ENCODE results near the gene PRICKLE3. TPM values are rescaled to one million over a fixed set of nuclear protein-coding genes. Genes with fewer than 3 reads are reported as not detected.

The PRICKLE3 gene
- total RNA-seq, 1 experiment from 2014 or later = 22.3 TPM

GRCh38 chrX:49211074-49211473, 24.9 kb upstream of the PRICKLE3 start:
- Mint-ChIP-seq H3K4me3 (ENCODE audit: low read depth, unreplicated experiment) (no peak overlapping the region), H3K27ac (ENCODE audit: unreplicated experiment) (no peak overlapping the region), H3K4me1 (ENCODE audit: low read depth, unreplicated experiment) (no peaks in the 10 kb centered on the region), H3K36me3 (ENCODE audit: insufficient read depth, unreplicated experiment) (no peaks in the 10 kb centered on the region), H3K27me3 (ENCODE audit: unreplicated experiment) (peaks cover 44% of the 10 kb centered on the region), H3K9me3 (ENCODE audit: low read depth, unreplicated experiment) (no peaks in the 10 kb centered on the region)
- CTCF ChIA-PET = no interaction called here
- no peak for TF ChIP-seq CTCF (IDR thresholded peaks at IDR 0.05; ENCODE audit: unreplicated experiment)
- intact Hi-C loops (cut with micrococcal nuclease; ENCODE audit: unreplicated experiment) = no loop called here
- BruUV-seq (replicated peaks) = no TSS peak
- no peak for DNase-seq

GRCh38 chrX:49210406-49210805, 24.2 kb upstream of the PRICKLE3 start:
- Mint-ChIP-seq H3K36me3 (ENCODE audit: insufficient read depth, unreplicated experiment) (no peaks in the 10 kb centered on the region), H3K27ac (ENCODE audit: unreplicated experiment) (no peak overlapping the region), H3K9me3 (ENCODE audit: low read depth, unreplicated experiment) (no peaks in the 10 kb centered on the region), H3K27me3 (ENCODE audit: unreplicated experiment) (peaks cover 38% of the 10 kb centered on the region), H3K4me1 (ENCODE audit: low read depth, unreplicated experiment) (no peaks in the 10 kb centered on the region), H3K4me3 (ENCODE audit: low read depth, unreplicated experiment) (no peak overlapping the region)
- TF ChIP-seq CTCF (IDR thresholded peaks at IDR 0.05; ENCODE audit: unreplicated experiment) = no peak
- intact Hi-C loops (cut with micrococcal nuclease; ENCODE audit: unreplicated experiment) = no loop called here
- BruUV-seq (replicated peaks) = no TSS peak
- DNase-seq = no peak
- CTCF ChIA-PET = no interaction called here

- peaks cover 31% of the 10 kb centered on the region for H3K27me3 Mint-ChIP-seq (ENCODE audit: unreplicated experiment)
- H3K4me3 Mint-ChIP-seq (ENCODE audit: low read depth, unreplicated experiment) = no peak overlapping the region
- H3K27ac Mint-ChIP-seq (ENCODE audit: unreplicated experiment) = no peak overlapping the region
- TF ChIP-seq CTCF (IDR thresholded peaks at IDR 0.05; ENCODE audit: unreplicated experiment) = no peak
- H3K36me3 Mint-ChIP-seq (ENCODE audit: insufficient read depth, unreplicated experiment) = no peaks in the 10 kb centered on the region
- H3K4me1 Mint-ChIP-seq (ENCODE audit: low read depth, unreplicated experiment) = no peaks in the 10 kb centered on the region
- H3K9me3 Mint-ChIP-seq (ENCODE audit: low read depth, unreplicated experiment) = no peaks in the 10 kb centered on the region
- no TSS peak for BruUV-seq (replicated peaks)
- intact Hi-C loops (cut with micrococcal nuclease; ENCODE audit: unreplicated experiment) = no loop called here
- CTCF ChIA-PET = no interaction called here
- no peak for DNase-seq
Observed at GRCh38 chrX:49209434-49210251, 23.5 kb upstream of the PRICKLE3 start.

- Mint-ChIP-seq H3K9me3 (ENCODE audit: low read depth, unreplicated experiment) (no peaks in the 10 kb centered on the region), H3K4me3 (ENCODE audit: low read depth, unreplicated experiment) (no peak overlapping the region), H3K27me3 (ENCODE audit: unreplicated experiment) (peaks cover 32% of the 10 kb centered on the region), H3K36me3 (ENCODE audit: insufficient read depth, unreplicated experiment) (peaks cover 4% of the 10 kb centered on the region), H3K27ac (ENCODE audit: unreplicated experiment) (no peak overlapping the region), H3K4me1 (ENCODE audit: low read depth, unreplicated experiment) (no peaks in the 10 kb centered on the region)
- no peak for DNase-seq
- intact Hi-C loops (cut with micrococcal nuclease; ENCODE audit: unreplicated experiment) = no loop called here
- no peak for TF ChIP-seq CTCF (IDR thresholded peaks at IDR 0.05; ENCODE audit: unreplicated experiment)
- CTCF ChIA-PET = no interaction called here
- no TSS peak for BruUV-seq (replicated peaks)
Observed at GRCh38 chrX:49208399-49208798, 22.2 kb upstream of the PRICKLE3 start.
